Measurements from ENCODE around the gene SGTA. TPM values are rescaled to one million over a fixed set of nuclear protein-coding genes. Genes with fewer than 3 reads are reported as not detected.

SGTA gene
- total and polyA plus RNA-seq, 2 of the 13 experiments (the other 11 are each of a cell fraction or from before 2014, with no cell fraction given): 43.9 to 47.4 TPM

DNA sequence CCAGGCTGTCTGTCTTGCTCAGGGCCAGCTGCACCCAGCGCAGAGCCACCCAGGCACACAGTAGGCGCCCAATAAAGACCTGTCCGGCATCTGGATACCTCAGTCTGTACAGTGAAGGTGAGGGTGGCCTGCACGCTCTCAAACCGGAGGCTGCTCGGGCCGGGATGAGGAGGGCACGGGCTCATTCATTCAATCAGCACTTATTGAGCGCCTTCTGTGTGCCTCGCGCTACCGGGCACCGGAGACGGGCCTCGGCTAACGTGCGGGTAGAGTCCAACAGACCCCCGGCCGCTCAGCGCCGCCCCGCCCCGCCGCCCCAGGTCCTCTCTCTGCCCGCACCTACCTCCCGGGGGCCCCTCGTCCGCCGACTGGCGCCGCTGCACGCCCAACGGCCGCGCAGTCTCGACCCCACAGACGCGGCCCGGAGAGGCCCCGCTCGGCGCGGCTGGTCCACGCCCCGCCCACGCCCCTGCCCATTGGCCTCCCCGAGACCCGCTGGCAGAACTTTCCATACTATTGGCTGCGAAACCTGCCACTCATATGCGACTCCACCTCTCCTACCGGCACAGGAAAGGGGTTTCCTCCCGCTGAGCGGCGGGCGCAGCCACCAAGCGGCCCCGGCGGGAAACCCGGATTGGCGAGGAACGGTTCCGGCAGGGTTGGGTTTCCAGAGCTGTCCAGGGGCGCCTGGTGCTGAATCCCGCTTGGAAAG, 43.3 kb downstream of the SGTA start, which contains the start of gene SLC39A3 (continued):
- 0 out of 2 replicates have a peak, but pooled peaks have one; percentile 25 for TF ChIP-seq ZNF609 (CRISPR knock-in tag; IDR thresholded peaks at IDR 0.05; ENCODE audit: borderline replicate concordance)
- TF ChIP-seq ARID5B (CRISPR knock-in tag; IDR thresholded peaks at IDR 0.05): peak; percentile 84
- peak; percentile 99 for TF ChIP-seq CSRNP1 (CRISPR knock-in tag; IDR thresholded peaks at IDR 0.05)
- TF ChIP-seq ZNF530 (CRISPR knock-in tag; IDR thresholded peaks at IDR 0.05; ENCODE audit: low read depth): peak; percentile 83; the same call in 1 of the 2 replicates
- peak; percentile 58 for TF ChIP-seq ZFY (CRISPR knock-in tag; IDR thresholded peaks at IDR 0.05)
- TF ChIP-seq SOX6 (IDR thresholded peaks at IDR 0.05): no peak
- peak; percentile 26; the same call in 1 of the 2 replicates for TF ChIP-seq SOX6 (CRISPR knock-in tag; IDR thresholded peaks at IDR 0.05)
- TF ChIP-seq GTF3A (CRISPR knock-in tag; conservative IDR thresholded peaks at IDR 0.05): no peak
- TF ChIP-seq HNRNPLL (IDR thresholded peaks at IDR 0.05; ENCODE audit: low read depth, low read length, poor library complexity, severe bottlenecking): peak; percentile 73
- TF ChIP-seq MYC (CRISPR knock-in tag; IDR thresholded peaks at IDR 0.05; ENCODE audit: borderline replicate concordance): peak; percentile 58; the same call in 1 of the 2 replicates
- peak; percentile 99 for TF ChIP-seq SIN3A (IDR thresholded peaks at IDR 0.05; ENCODE audit: borderline replicate concordance, low read depth, low read length)
- TF ChIP-seq NCOA5 (CRISPR knock-in tag; IDR thresholded peaks at IDR 0.05): no peak
- TF ChIP-seq ZNF441 (CRISPR knock-in tag; IDR thresholded peaks at IDR 0.05; ENCODE audit: borderline replicate concordance): peak; percentile 95
- TF ChIP-seq ZNF761 (CRISPR knock-in tag; conservative IDR thresholded peaks at IDR 0.05): peak; percentile 52; the same call in 1 of the 2 replicates
- TF ChIP-seq ZNF790 (CRISPR knock-in tag; IDR thresholded peaks at IDR 0.05; ENCODE audit: borderline replicate concordance): peak; percentile 97; the same call in 1 of the 2 replicates

All from HepG2 (cell line).